HepG2 (cell line): ENCODE results near the gene RHOBTB3. TPM values are rescaled to one million over a fixed set of nuclear protein-coding genes. Genes with fewer than 3 reads are reported as not detected.

ENCODE experiments used
- ATF3 ChIP-seq: sonication (generic); formaldehyde crosslinking; IDR thresholded peaks from 2 replicates; pipeline ENCODE4 v1.4.0; 2020; ENCODE audit warnings: missing genetic modification reagents
- ATF4 ChIP-seq, 2 experiments: fragments of 450-650 bp in 1 of 2; sonication (generic) in 1 of 2; formaldehyde crosslinking; IDR thresholded peaks; 2 replicates each; pipeline versions ENCODE4 v1.5.0 to v1.8.0; 2020 to 2022; ENCODE audit warnings: mild to moderate bottlenecking in 1 of 2, missing genetic modification reagents in 1 of 2
- FOXK1 ChIP-seq: sonication (generic); formaldehyde crosslinking; IDR thresholded peaks from 2 replicates; pipeline ENCODE4 v1.4.0; 2020; ENCODE audit warnings: low read depth, missing genetic modification reagents, borderline replicate concordance
- GATAD1 ChIP-seq: IDR thresholded peaks from 2 replicates; pipeline ENCODE4 v1.6.1; 2016; ENCODE audit warnings: missing genetic modification reagents, missing compliant biosample characterization
- HNF1A ChIP-seq, 2 experiments: sonication (generic) in 1 of 2; formaldehyde crosslinking in 1 of 2; IDR thresholded peaks; 2 replicates each; pipeline versions ENCODE4 v1.4.0 to v1.6.1; 2016 to 2020; ENCODE audit warnings: borderline replicate concordance in 1 of 2, low read depth in 1 of 2, mild to moderate bottlenecking in 1 of 2, missing genetic modification reagents in 1 of 2
- KDM6A ChIP-seq: IDR thresholded peaks from 2 replicates; pipeline ENCODE4 v1.6.1; 2016; ENCODE audit warnings: low read depth
- MAF1 ChIP-seq: sonication (generic); formaldehyde crosslinking; IDR thresholded peaks from 2 replicates; pipeline ENCODE4 v1.5.0; 2020; ENCODE audit warnings: missing genetic modification reagents, borderline replicate concordance
- NR2F1 ChIP-seq, 2 experiments: fragments of 450-650 bp in 1 of 2; formaldehyde crosslinking in 1 of 2; IDR thresholded peaks; 2 replicates each; pipeline versions ENCODE4 v1.5.0 to v1.6.1; 2016 to 2020; ENCODE audit warnings: mild to moderate bottlenecking in 1 of 2, missing compliant biosample characterization in 1 of 2, missing genetic modification reagents in 1 of 2, moderate library complexity in 1 of 2
- POLR2AphosphoS5 ChIP-seq: IDR thresholded peaks from 2 replicates; pipeline ENCODE4 v1.6.1; 2012; ENCODE audit warnings: low read depth, low read length
- SMAD1 ChIP-seq: sonication (generic); formaldehyde crosslinking; IDR thresholded peaks from 2 replicates; pipeline ENCODE4 v1.4.0; 2020; ENCODE audit warnings: missing genetic modification reagents, low read depth, mild to moderate bottlenecking, borderline replicate concordance
- SP2 ChIP-seq: sonication (generic); formaldehyde crosslinking; IDR thresholded peaks from 2 replicates; pipeline ENCODE4 v1.5.1; 2020; ENCODE audit warnings: mild to moderate bottlenecking, missing genetic modification reagents
- U2AF1 ChIP-seq: fragments of 200-400 bp; formaldehyde crosslinking; optimal IDR thresholded peaks from 2 replicates; pipeline ENCODE3; 2017; ENCODE audit warnings: mild to moderate bottlenecking, low read depth, low read length
- ZBTB4 ChIP-seq: sonication (generic); formaldehyde crosslinking; IDR thresholded peaks from 2 replicates; pipeline ENCODE4 v1.4.0; 2020; ENCODE audit warnings: missing genetic modification reagents, mild to moderate bottlenecking, borderline replicate concordance
- ZGPAT ChIP-seq: IDR thresholded peaks from 2 replicates; pipeline ENCODE4 v1.6.1; 2016; ENCODE audit warnings: mild to moderate bottlenecking
- ZNF292 ChIP-seq: sonication (generic); formaldehyde crosslinking; IDR thresholded peaks from 2 replicates; pipeline ENCODE4 v1.8.1; 2022; ENCODE audit warnings: mild to moderate bottlenecking, low read depth, missing genetic modification reagents, borderline replicate concordance
- ZNF350 ChIP-seq: sonication (generic); formaldehyde crosslinking; IDR thresholded peaks from 2 replicates; pipeline ENCODE4 v1.4.0; 2020; ENCODE audit warnings: mild to moderate bottlenecking, low read depth, missing genetic modification reagents, borderline replicate concordance
- polyA plus RNA-seq, 8 experiments: library from polyadenylated mRNA; depleted of rRNA in 3 of 8; stranded (reverse) in 7 of 8; unstranded in 1 of 8; fragments of >200 nt; fragmentation: Illumina TruSeq in 4 of 8; extraction: Trizol in 4 of 8; gene quantifications; 2 replicates each; pipeline versions ENCODE4 v1.2.1 to v1.2.3, GENCODE V29; 2011 to 2016; ENCODE audit warnings: low read depth in 4 of 8, missing spikeins in 1 of 8, mixed read lengths in 1 of 8; ENCODE audit not compliant: insufficient read depth in 1 of 8
- total RNA-seq, 5 experiments: library from RNA; depleted of rRNA; stranded (reverse); fragments of >200 nt; fragmentation: Illumina TruSeq; extraction: Trizol; gene quantifications; 2 replicates each; pipeline ENCODE4 v1.2.3, GENCODE V29; 2016; ENCODE audit warnings: low read depth in 1 of 5

Gene RHOBTB3
- total and polyA plus RNA-seq, 2 of the 13 experiments (the other 11 are each of a cell fraction or from before 2014, with no cell fraction given) = 31.6 to 35.4 TPM

- TF ChIP-seq ZBTB4 (CRISPR knock-in tag) (peak; percentile 48; the same call in 1 of the 2 replicates), FOXK1 (peak; percentile 59; the same call in 1 of the 2 replicates), ZNF350 (CRISPR knock-in tag) (peak; percentile 86; the same call in 1 of the 2 replicates), KDM6A (CRISPR knock-in tag) (peak; percentile 80), ATF4 (CRISPR knock-in tag; IDR thresholded peaks at IDR 0.05) (peak in 1 of 2 experiments; percentile 94; a peak in 2 of 4 replicates), NR2F1 (CRISPR knock-in tag; IDR thresholded peaks at IDR 0.05) (peak in 1 of 2 experiments; percentile 43; a peak in 1 of 4 replicates), HNF1A (IDR thresholded peaks at IDR 0.05; ENCODE audit: low read depth) (peak; percentile 40; the same call in 1 of the 2 replicates), HNF1A (CRISPR knock-in tag; IDR thresholded peaks at IDR 0.05; ENCODE audit: borderline replicate concordance) (peak; percentile 72; the same call in 1 of the 2 replicates), MAF1 (no peak), POLR2AphosphoS5 (peak; percentile 66), U2AF1 (no peak), SP2 (CRISPR knock-in tag) (no peak), ZGPAT (CRISPR knock-in tag) (peak; percentile 85), ATF3 (peak; percentile 94), SMAD1 (CRISPR knock-in tag) (no peak), GATAD1 (CRISPR knock-in tag) (peak; percentile 75), ZNF292 (CRISPR knock-in tag) (peak; percentile 28; the same call in 1 of the 2 replicates)
Observed at GRCh38 chr5:95826949-95827891, 96.1 kb downstream of the RHOBTB3 start (continued).
